PFSK-1 (cell line): ENCODE data around the gene MARVELD3.

Experiments used
- FOXP2 ChIP-seq: optimal IDR thresholded peaks from 2 replicates; pipeline ENCODE3; 2011; ENCODE audit warnings: borderline replicate concordance, control low read depth, inconsistent platforms; ENCODE audit not compliant: insufficient read depth; ENCODE audit errors: extremely low read length, extremely low read depth
- POLR2AphosphoS5 ChIP-seq: IDR thresholded peaks from 2 replicates; pipeline ENCODE4 v1.6.1; 2012; ENCODE audit warnings: low read depth, mild to moderate bottlenecking, control low read depth, low read length, moderate library complexity
- SIN3A ChIP-seq: IDR thresholded peaks from 2 replicates; pipeline ENCODE4 v1.6.1; 2012; ENCODE audit warnings: mild to moderate bottlenecking, low read length, moderate library complexity, borderline replicate concordance; ENCODE audit not compliant: insufficient read depth
- TF ChIP-seq, protein P1 (sequence below), 2 experiments: IDR thresholded peaks; 2 replicates each; pipeline versions ENCODE4 v1.6.1 to v1.8.0; 2011 to 2012; ENCODE audit warnings: low read depth in 2 of 2, low read length in 2 of 2, control low read depth in 1 of 2, inconsistent platforms in 1 of 2, mild to moderate bottlenecking in 1 of 2, moderate library complexity in 1 of 2; ENCODE audit not compliant: insufficient read depth in 1 of 2

DNA sequence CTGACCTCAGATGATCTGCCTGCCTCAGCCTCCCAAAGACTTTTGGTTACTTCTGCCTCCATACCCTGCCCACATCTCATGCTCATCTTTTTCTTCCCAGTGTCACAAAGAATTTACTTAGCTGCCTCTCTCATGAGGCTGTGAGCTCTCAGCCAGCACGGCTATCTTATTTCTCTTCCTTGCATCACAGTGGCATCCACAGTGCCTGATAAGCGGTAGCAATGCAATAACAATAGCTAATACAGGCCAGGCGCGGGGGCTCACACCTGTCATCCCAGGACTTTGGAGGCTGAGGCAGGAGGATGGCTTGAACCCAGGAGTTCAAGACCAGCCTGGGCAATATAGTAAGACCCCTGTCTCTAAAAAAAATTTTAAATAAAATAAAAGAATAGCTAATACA is 15.5 kb upstream of the MARVELD3 start:
- TF ChIP-seq POLR2AphosphoS5 (no peak), FOXP2 (no peak), SIN3A (no peak)
- TF ChIP-seq, protein P1, sequence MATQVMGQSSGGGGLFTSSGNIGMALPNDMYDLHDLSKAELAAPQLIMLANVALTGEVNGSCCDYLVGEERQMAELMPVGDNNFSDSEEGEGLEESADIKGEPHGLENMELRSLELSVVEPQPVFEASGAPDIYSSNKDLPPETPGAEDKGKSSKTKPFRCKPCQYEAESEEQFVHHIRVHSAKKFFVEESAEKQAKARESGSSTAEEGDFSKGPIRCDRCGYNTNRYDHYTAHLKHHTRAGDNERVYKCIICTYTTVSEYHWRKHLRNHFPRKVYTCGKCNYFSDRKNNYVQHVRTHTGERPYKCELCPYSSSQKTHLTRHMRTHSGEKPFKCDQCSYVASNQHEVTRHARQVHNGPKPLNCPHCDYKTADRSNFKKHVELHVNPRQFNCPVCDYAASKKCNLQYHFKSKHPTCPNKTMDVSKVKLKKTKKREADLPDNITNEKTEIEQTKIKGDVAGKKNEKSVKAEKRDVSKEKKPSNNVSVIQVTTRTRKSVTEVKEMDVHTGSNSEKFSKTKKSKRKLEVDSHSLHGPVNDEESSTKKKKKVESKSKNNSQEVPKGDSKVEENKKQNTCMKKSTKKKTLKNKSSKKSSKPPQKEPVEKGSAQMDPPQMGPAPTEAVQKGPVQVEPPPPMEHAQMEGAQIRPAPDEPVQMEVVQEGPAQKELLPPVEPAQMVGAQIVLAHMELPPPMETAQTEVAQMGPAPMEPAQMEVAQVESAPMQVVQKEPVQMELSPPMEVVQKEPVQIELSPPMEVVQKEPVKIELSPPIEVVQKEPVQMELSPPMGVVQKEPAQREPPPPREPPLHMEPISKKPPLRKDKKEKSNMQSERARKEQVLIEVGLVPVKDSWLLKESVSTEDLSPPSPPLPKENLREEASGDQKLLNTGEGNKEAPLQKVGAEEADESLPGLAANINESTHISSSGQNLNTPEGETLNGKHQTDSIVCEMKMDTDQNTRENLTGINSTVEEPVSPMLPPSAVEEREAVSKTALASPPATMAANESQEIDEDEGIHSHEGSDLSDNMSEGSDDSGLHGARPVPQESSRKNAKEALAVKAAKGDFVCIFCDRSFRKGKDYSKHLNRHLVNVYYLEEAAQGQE (IDR thresholded peaks at IDR 0.05; ENCODE audit: insufficient read depth in 1 of 2, low read depth in 2 of 2, low read length in 2 of 2): no peak
